SU-DHL-6 (cell line): ENCODE results near the gene PDCD11.

Experiments
- H2AFZ ChIP-seq: fragments of 200-600 bp; sonication (generic); 2 replicates; pipeline ENCODE4 v1.6.1; 2014; ENCODE audit warnings: low read depth, mild to moderate bottlenecking, moderate library complexity, mixed read lengths, antibody characterized with exemption, low read length; ENCODE audit not compliant: severe bottlenecking
- H3F3A ChIP-seq: fragments of 200-600 bp; shearing (Covaris generic); 2 replicates; pipeline ENCODE4 v1.6.0; 2016; ENCODE audit warnings: antibody characterized with exemption, mild to moderate bottlenecking; ENCODE audit not compliant: insufficient read depth
- H3K27ac ChIP-seq: fragments of 200-600 bp; sonication (generic); 2 replicates; pipeline ENCODE4 v1.5.1; 2016; ENCODE audit warnings: low read depth, mild to moderate bottlenecking, low read length, moderate library complexity, mixed read lengths
- H3K27me3 ChIP-seq: fragments of 200-600 bp; sonication (generic), shearing (Covaris generic); 2 replicates; pipeline ENCODE4 v1.6.0; 2014; ENCODE audit warnings: mild to moderate bottlenecking, low read length
- H3K36me3 ChIP-seq: fragments of 200-600 bp; sonication (generic); 2 replicates; pipeline ENCODE4 v1.6.1; 2014; ENCODE audit warnings: mild to moderate bottlenecking, low read length, mixed read lengths
- H3K4me2 ChIP-seq: fragments of 300-600, 200-600 bp; shearing (Covaris generic), sonication (generic); 2 replicates; pipeline ENCODE4 v1.6.0; 2014; ENCODE audit warnings: low read length, low read depth, mild to moderate bottlenecking; ENCODE audit not compliant: poor library complexity, severe bottlenecking
- H3K4me3 ChIP-seq: fragments of 200-600 bp; sonication (generic); 2 replicates; pipeline ENCODE4 v1.5.1; 2014; ENCODE audit warnings: antibody characterized with exemption, low read length, mild to moderate bottlenecking, mixed read lengths; ENCODE audit not compliant: insufficient read depth, poor library complexity, severe bottlenecking
- H3K79me2 ChIP-seq: fragments of 200-600 bp; sonication (generic); 2 replicates; pipeline ENCODE4 v1.6.1; 2014; ENCODE audit warnings: mild to moderate bottlenecking, low read length, moderate library complexity; ENCODE audit not compliant: insufficient read depth
- H3K9ac ChIP-seq: fragments of 200-600 bp; sonication (generic); 2 replicates; pipeline ENCODE4 v1.7.0; 2014; ENCODE audit warnings: mild to moderate bottlenecking, low read length
- H3K9me2 ChIP-seq: fragments of 200-600 bp; sonication (generic); replicated peaks from 2 replicates; pipeline ENCODE4 v1.6.1; 2014; ENCODE audit warnings: low read length; ENCODE audit not compliant: insufficient read depth
- H3K9me3 ChIP-seq: fragments of 200-600 bp; sonication (generic); 2 replicates; pipeline ENCODE4 v1.6.1; 2014; ENCODE audit warnings: low read length, mixed read lengths; ENCODE audit not compliant: insufficient read depth
- H4K20me1 ChIP-seq: fragments of 200-600 bp; sonication (generic); 2 replicates; pipeline ENCODE4 v1.6.1; 2014; ENCODE audit warnings: low read depth, mild to moderate bottlenecking, antibody characterized with exemption, low read length, moderate library complexity, mixed read lengths
- EZH2phosphoT487 ChIP-seq: fragments of 200-600 bp; sonication (generic), shearing (Covaris generic); conservative IDR thresholded peaks from 2 replicates; pipeline ENCODE4 v1.6.1; 2018; ENCODE audit warnings: mild to moderate bottlenecking, antibody characterized with exemption, low read length, moderate library complexity, mixed read lengths
- TF ChIP-seq, protein P1 (sequence below): fragments of 200-600 bp; sonication (generic); IDR thresholded peaks from one replicate; pipeline ENCODE4 v1.5.1; 2017; ENCODE audit warnings: antibody characterized with exemption, mild to moderate bottlenecking, low read length, moderate library complexity; ENCODE audit not compliant: insufficient read depth, poor library complexity, severe bottlenecking

PDCD11 gene

DNA sequence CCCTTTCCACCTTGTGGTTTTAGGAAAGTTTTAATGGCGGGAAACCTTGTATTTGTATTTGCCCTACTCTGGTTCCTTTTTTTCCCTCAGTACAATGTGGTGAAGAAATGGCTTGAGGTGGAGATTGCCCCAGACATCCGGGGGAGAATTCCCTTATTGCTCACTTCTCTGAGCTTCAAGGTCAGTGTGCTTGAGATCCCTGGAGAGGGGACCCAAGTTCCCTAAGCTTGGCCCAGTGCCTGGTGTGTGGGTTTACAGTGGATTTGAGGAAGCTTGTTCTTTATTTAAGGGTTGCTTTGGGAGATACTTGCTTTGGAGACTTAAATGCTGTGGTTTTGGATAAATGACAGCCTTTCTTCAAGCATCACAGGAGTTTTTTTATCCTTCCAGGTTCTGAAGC, 37.4 kb downstream of the PDCD11 start:
- TF ChIP-seq, protein P1, sequence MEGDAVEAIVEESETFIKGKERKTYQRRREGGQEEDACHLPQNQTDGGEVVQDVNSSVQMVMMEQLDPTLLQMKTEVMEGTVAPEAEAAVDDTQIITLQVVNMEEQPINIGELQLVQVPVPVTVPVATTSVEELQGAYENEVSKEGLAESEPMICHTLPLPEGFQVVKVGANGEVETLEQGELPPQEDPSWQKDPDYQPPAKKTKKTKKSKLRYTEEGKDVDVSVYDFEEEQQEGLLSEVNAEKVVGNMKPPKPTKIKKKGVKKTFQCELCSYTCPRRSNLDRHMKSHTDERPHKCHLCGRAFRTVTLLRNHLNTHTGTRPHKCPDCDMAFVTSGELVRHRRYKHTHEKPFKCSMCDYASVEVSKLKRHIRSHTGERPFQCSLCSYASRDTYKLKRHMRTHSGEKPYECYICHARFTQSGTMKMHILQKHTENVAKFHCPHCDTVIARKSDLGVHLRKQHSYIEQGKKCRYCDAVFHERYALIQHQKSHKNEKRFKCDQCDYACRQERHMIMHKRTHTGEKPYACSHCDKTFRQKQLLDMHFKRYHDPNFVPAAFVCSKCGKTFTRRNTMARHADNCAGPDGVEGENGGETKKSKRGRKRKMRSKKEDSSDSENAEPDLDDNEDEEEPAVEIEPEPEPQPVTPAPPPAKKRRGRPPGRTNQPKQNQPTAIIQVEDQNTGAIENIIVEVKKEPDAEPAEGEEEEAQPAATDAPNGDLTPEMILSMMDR, result no peak
- Histone ChIP-seq H2AFZ (no peak overlapping the region), H3K27ac (no peak overlapping the region), H3F3A (no peaks in the 10 kb centered on the region), H4K20me1 (no peaks in the 10 kb centered on the region), H3K4me3 (no peak overlapping the region), H3K9me3 (no peaks in the 10 kb centered on the region), H3K9me2 (no peaks in the 10 kb centered on the region), H3K79me2 (no peaks in the 10 kb centered on the region), H3K27me3 (no peaks in the 10 kb centered on the region), H3K4me2 (no peak overlapping the region), H3K9ac (no peak overlapping the region), H3K36me3 (peaks cover 19% of the 10 kb centered on the region)

DNA sequence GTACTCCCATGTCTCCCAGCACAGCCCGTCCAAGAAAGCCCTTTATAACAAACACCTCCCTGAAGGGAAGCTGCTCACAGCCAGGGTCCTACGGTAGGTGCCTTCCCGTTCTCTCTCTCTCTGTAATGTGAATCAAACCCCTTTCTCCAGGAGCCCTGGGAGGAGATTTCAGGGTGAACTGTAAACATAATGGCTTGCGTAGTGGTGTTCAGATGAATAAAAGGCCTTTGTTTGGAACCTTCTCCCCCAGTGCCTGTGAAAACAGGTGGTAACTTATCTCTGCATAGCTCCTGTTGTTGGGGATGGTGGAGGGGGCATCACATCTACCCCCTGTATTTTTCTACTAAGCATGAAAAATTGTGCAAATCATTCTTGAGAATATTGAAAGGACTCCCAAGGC, 43.4 kb downstream of the PDCD11 start:
- Histone ChIP-seq H3K79me2 (no peaks in the 10 kb centered on the region), H4K20me1 (no peaks in the 10 kb centered on the region), H3K4me3 (no peak overlapping the region), H3K4me2 (no peak overlapping the region), H2AFZ (no peak overlapping the region), H3F3A (no peaks in the 10 kb centered on the region), H3K9me3 (no peaks in the 10 kb centered on the region), H3K9ac (no peak overlapping the region), H3K27ac (no peak overlapping the region), H3K36me3 (peaks cover 10% of the 10 kb centered on the region; the same call in 1 of the 2 replicates), H3K9me2 (no peaks in the 10 kb centered on the region), H3K27me3 (no peaks in the 10 kb centered on the region)
- TF ChIP-seq, protein P1, result no peak
- no peak for TF ChIP-seq EZH2phosphoT487

DNA sequence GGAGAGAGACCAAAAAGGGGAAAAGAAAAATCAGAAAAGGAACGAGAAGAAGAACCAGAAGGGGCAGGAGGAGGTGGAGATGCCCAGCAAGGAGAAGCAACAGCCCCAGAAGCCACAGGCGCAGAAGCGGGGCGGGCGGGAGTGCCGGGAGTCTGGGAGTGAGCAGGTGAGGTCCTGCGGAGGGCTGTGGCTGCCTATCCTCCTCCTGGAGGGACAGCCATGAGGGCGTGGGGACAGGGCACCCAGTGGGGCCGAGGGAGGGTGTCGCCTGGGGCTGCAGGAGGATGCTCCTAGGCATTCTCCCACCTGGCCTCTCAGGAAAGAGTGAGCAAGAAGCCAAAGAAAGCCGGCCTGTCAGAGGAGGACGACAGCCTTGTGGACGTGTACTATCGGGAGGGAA, 44.0 kb downstream of the PDCD11 start:
- Histone ChIP-seq H3K9ac (no peak overlapping the region), H2AFZ (no peak overlapping the region), H3K9me3 (no peaks in the 10 kb centered on the region), H3K4me2 (no peak overlapping the region), H3K27ac (no peak overlapping the region), H3K79me2 (no peaks in the 10 kb centered on the region), H4K20me1 (no peaks in the 10 kb centered on the region), H3K9me2 (no peaks in the 10 kb centered on the region), H3K4me3 (no peak overlapping the region), H3K36me3 (peaks cover 10% of the 10 kb centered on the region; the same call in 1 of the 2 replicates), H3F3A (no peaks in the 10 kb centered on the region), H3K27me3 (no peaks in the 10 kb centered on the region)
- TF ChIP-seq EZH2phosphoT487, result no peak
- TF ChIP-seq, protein P1, result no peak
